ENCODE results near the gene DDX42. TPM values are rescaled to one million over a fixed set of nuclear protein-coding genes. Genes with fewer than 3 reads are reported as not detected.

Gene DDX42
- total RNA-seq, 1 donor from 2014 or later, result 51.7 TPM

DNA sequence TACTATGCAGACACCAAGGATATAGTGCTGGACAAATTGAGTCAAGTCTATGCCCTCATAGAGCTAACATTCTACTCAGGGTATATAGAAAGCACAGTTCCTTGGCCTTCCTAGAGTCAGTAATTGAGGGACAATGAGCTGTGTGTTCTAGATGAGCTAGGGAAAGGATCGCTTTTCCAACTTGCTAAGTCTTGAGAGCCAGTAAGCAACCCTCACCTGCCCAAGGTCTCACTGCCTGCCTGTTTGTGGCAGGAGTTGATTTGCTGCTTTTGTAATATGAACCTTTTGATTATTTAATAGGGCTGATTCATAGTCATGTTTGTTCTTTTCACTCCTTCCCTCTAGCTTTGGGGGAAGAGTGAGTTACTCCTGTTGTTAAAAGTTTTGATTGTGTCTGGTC lies 6.5 kb downstream of the DDX42 start:
- H3K36me3 ChIP-seq, result peaks cover 37% of the 10 kb centered on the region

DNA sequence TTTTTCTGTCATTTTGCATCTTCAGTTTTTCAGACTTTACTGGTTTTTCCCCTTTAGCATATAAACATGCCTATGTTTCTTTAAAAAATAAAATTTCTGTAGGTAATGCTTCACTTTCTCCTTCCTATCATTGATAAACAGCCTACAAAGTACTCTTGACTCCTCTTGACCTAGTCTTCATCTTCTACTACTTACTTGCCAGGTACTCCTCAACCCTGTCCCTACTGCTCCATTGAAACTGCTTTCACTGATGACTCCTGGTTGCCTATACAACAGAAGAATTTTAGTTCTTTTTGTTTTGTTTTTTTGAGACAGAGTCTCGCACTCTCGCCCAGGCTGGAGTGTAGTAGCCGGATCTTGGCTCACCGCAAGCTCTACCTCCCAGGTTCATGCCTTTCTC lies 7.0 kb downstream of the DDX42 start:
- Histone ChIP-seq H3K36me3 (peaks cover 37% of the 10 kb centered on the region), H3K4me3 (no peak overlapping the region), H3K9me3 (replicated peaks) (no peaks in the 10 kb centered on the region), H3K4me1 (peaks cover 66% of the 10 kb centered on the region), H3K27ac (replicated peaks) (no peak overlapping the region), H3K27me3 (ENCODE audit: low read depth) (no peaks in the 10 kb centered on the region)
- intact Hi-C loops (cut with micrococcal nuclease), result no loop called here
- no peak for TF ChIP-seq CTCF (IDR thresholded peaks at IDR 0.05; ENCODE audit: borderline replicate concordance)
- DNase-seq, result no peak

More for the DNA sequence above, 6.5 kb downstream of the DDX42 start:
- DNase-seq, result no peak
- H3K4me3 ChIP-seq, result no peak overlapping the region
- H3K27ac ChIP-seq (replicated peaks), result no peak overlapping the region
- H3K4me1 ChIP-seq, result peaks cover 71% of the 10 kb centered on the region
- TF ChIP-seq CTCF (IDR thresholded peaks at IDR 0.05; ENCODE audit: borderline replicate concordance), result no peak
- H3K27me3 ChIP-seq (ENCODE audit: low read depth), result no peaks in the 10 kb centered on the region
- intact Hi-C loops (cut with micrococcal nuclease), result no loop called here
- H3K9me3 ChIP-seq (replicated peaks), result no peaks in the 10 kb centered on the region

GRCh38 chr17:63783522-63783921 lies 9.6 kb downstream of the DDX42 start:
- peaks cover 40% of the 10 kb centered on the region for H3K4me1 ChIP-seq

DNA sequence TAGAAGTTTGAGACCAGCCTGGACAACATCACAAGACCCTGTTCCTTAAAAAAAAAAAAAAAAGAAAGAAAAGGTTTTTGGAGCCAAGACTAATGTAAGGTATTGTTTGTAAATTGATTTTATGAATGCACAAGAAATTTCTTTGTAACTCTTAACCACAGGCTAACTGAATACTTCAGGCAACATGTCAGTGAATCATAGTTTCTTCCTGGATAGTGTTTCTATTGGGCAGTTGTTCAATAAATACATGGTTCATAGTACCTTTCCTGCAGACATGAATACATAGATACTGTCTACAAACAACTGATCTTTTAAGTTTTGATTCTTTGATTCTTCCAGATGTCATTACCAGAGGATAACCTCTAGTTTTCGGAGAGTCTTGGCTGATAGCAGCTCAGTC lies 11.6 kb downstream of the DDX42 start:
- no peak overlapping the region for H3K4me3 ChIP-seq
- intact Hi-C loops (cut with micrococcal nuclease), result no loop called here
- no peak for TF ChIP-seq CTCF (IDR thresholded peaks at IDR 0.05; ENCODE audit: borderline replicate concordance)
- no peak for DNase-seq
- no peaks in the 10 kb centered on the region for H3K9me3 ChIP-seq (replicated peaks)
- H3K27me3 ChIP-seq (ENCODE audit: low read depth), result no peaks in the 10 kb centered on the region
- peaks cover 43% of the 10 kb centered on the region for H3K36me3 ChIP-seq
- peaks cover 20% of the 10 kb centered on the region for H3K4me1 ChIP-seq
- no peak overlapping the region for H3K27ac ChIP-seq (replicated peaks)

More at GRCh38 chr17:63783522-63783921, 9.6 kb downstream of the DDX42 start:
- no peak for DNase-seq
- no peak for TF ChIP-seq CTCF (IDR thresholded peaks at IDR 0.05; ENCODE audit: borderline replicate concordance)
- Histone ChIP-seq H3K4me3 (no peak overlapping the region), H3K36me3 (peaks cover 42% of the 10 kb centered on the region), H3K27me3 (ENCODE audit: low read depth) (no peaks in the 10 kb centered on the region), H3K9me3 (replicated peaks) (no peaks in the 10 kb centered on the region), H3K27ac (replicated peaks) (no peak overlapping the region)
- intact Hi-C loops (cut with micrococcal nuclease), result no loop called here

- H3K27ac ChIP-seq (replicated peaks), result no peak overlapping the region
Observed at GRCh38 chr17:63786117-63786516, 12.1 kb downstream of the DDX42 start.

More at GRCh38 chr17:63786117-63786516, 12.1 kb downstream of the DDX42 start:
- TF ChIP-seq CTCF (IDR thresholded peaks at IDR 0.05; ENCODE audit: borderline replicate concordance), result no peak
- H3K4me3 ChIP-seq, result no peak overlapping the region
- peaks cover 15% of the 10 kb centered on the region for H3K4me1 ChIP-seq
- no peaks in the 10 kb centered on the region for H3K9me3 ChIP-seq (replicated peaks)
- intact Hi-C loops (cut with micrococcal nuclease), result no loop called here
- no peak for DNase-seq
- H3K36me3 ChIP-seq, result peaks cover 43% of the 10 kb centered on the region
- H3K27me3 ChIP-seq (ENCODE audit: low read depth), result no peaks in the 10 kb centered on the region

All from left ventricle myocardium inferior (tissue), 1 donor.